SK-N-MC (cell line): Measurements from ENCODE around the gene UNCX.

Experiments used
- EZH2 ChIP-seq: fragments of 200-600 bp; sonication (generic); IDR thresholded peaks from one replicate; pipeline ENCODE4 v1.6.1; 2017; ENCODE audit warnings: antibody characterized with exemption
- FOXP2 ChIP-seq: optimal IDR thresholded peaks from 2 replicates; pipeline ENCODE3; 2011; ENCODE audit warnings: mild to moderate bottlenecking, moderate library complexity; ENCODE audit not compliant: insufficient read depth; ENCODE audit errors: extremely low read length, control extremely low read depth
- POLR2AphosphoS5 ChIP-seq: IDR thresholded peaks from 2 replicates; pipeline ENCODE4 v1.6.1; 2012; ENCODE audit warnings: mild to moderate bottlenecking, low read depth, low read length, borderline replicate concordance

DNA sequence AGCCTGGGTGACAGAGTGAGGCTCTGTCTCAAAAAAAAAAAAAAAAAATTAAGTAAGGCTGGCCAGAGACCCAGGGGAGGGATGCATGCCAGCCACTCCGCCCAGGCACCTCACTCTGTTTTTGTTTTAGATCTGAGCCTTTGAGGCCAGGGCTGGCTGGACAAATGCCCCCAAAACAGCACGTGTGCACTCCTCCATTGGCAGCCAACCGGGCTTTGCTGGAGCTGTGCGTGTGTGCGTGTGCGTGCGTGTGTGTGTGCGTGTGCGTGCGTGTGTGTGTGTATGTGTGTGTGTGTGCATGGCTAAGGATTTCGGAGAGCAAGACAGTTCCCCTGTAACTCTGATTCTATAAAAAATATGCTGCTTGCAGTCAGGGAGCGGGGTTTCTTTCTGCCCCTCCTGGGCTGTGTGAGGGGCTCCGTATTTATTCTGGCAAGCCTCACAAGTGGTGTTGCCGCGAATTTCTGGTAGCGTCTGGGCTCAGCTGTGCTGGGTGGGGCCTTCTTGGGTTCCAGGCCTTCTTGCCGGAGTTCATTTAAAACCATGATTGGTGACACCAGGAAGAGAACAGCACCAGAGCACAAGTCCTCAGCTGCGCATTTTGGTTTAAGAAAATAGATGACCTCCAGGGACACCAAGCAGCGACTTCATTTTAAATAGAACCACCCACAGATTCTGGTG, 28.1 kb upstream of the UNCX start:
- TF ChIP-seq EZH2, result no peak
- TF ChIP-seq POLR2AphosphoS5, result no peak
- TF ChIP-seq FOXP2, result no peak
